Fibroblast of the aortic adventitia (primary cell): ENCODE data around the gene NOXO1. TPM values are rescaled to one million over a fixed set of nuclear protein-coding genes. Genes with fewer than 3 reads are reported as not detected.

Experiments used
- DNase-seq: peaks from one replicate; pipeline ENCODE4 v3.0.0-alpha.2; 2010; ENCODE audit warnings: low read depth
- H3K4me3 ChIP-seq: 2 replicates; pipeline ENCODE4 v1.5.1; 2011; ENCODE audit warnings: low read depth, mild to moderate bottlenecking, control low read depth, low read length, moderate library complexity
- CTCF ChIP-seq: IDR thresholded peaks from 2 replicates; pipeline ENCODE4 v1.5.1; 2011; ENCODE audit warnings: mild to moderate bottlenecking, low read length, control low read depth, inconsistent platforms; ENCODE audit not compliant: insufficient read depth
- total RNA-seq: library from RNA; depleted of rRNA; stranded (reverse); fragments of >200 nt; gene quantifications from 2 replicates; pipeline ENCODE4 v1.2.3, GENCODE V29; 2012; ENCODE audit warnings: low replicate concordance

Gene NOXO1
- total RNA-seq, 1 donor: not detected

- no peak for TF ChIP-seq CTCF
- no peak for DNase-seq
- peak overlapping the region; percentile 28 for H3K4me3 ChIP-seq
These were observed 9.3 kb upstream of the NOXO1 start for GRCh38 chr16:1990351-1991134.

GRCh38 chr16:1990101-1990350 lies 8.8 kb upstream of the NOXO1 start:
- no peak for DNase-seq
- peak overlapping the region; percentile 41 for H3K4me3 ChIP-seq
- TF ChIP-seq CTCF: no peak

GRCh38 chr16:1989209-1990100 lies 8.2 kb upstream of the NOXO1 start, which contains the start of gene SYNGR3:
TSS of gene SYNGR3 (plus strand) at chr16:1989970. CDS start at chr16:1990103, 133 bp downstream.
- no peak for DNase-seq
- TF ChIP-seq CTCF: no peak
- H3K4me3 ChIP-seq: peak within 1 kb of the TSS; percentile 41

- H3K4me3 ChIP-seq: no peak overlapping the region
- no peak for DNase-seq
- TF ChIP-seq CTCF: no peak
These were observed 5.9 kb upstream of the NOXO1 start for GRCh38 chr16:1987198-1987597.

- TF ChIP-seq CTCF: no peak
- peak overlapping the region; percentile 76 for H3K4me3 ChIP-seq
- DNase-seq: no peak
These were observed 4.3 kb upstream of the NOXO1 start for GRCh38 chr16:1985466-1986150.

- DNase-seq: no peak
- TF ChIP-seq CTCF: no peak
- peak overlapping the region; percentile 76 for H3K4me3 ChIP-seq
These were observed 3.3 kb upstream of the NOXO1 start for GRCh38 chr16:1984347-1985225.
